GM12864 (cell line): ENCODE data around the gene CELF1.
A peak's percentile ranks its signal among the peaks of the same experiment; 100 is the strongest.
"Not testable (repeated sequence)": the region's sequence is repeated elsewhere in the genome, so short reads cannot be mapped to it uniquely, and the experiment has no call there.

Experiments
- DNase-seq: peaks from one replicate; pipeline ENCODE4 v3.0.0-alpha.2; 2011; ENCODE audit warnings: low read depth
- H3K4me3 ChIP-seq: 2 replicates; pipeline ENCODE4 v1.5.1; 2011; ENCODE audit warnings: mild to moderate bottlenecking, low read depth, low read length, control low read depth
- CTCF ChIP-seq: IDR thresholded peaks from 2 replicates; pipeline ENCODE4 v1.5.1; 2011; ENCODE audit warnings: low read depth, mild to moderate bottlenecking, moderate library complexity, low read length, control low read depth, inconsistent platforms; ENCODE audit errors: missing control alignments

Gene CELF1

GRCh38 chr11:47466201-47466600 is 86.7 kb downstream of the CELF1 start:
- no peak for DNase-seq
- TF ChIP-seq CTCF: no peak
- no peak overlapping the region for H3K4me3 ChIP-seq

- no peak for DNase-seq
- TF ChIP-seq CTCF: no peak
- H3K4me3 ChIP-seq: no peak overlapping the region
Measured at GRCh38 chr11:47464483-47464882, 88.4 kb downstream of the CELF1 start.

- H3K4me3 ChIP-seq: no peak overlapping the region
- DNase-seq: no peak
- no peak for TF ChIP-seq CTCF
Measured at GRCh38 chr11:47461876-47462275, 91.1 kb downstream of the CELF1 start.

GRCh38 chr11:47460571-47461235 is 92.2 kb downstream of the CELF1 start:
- H3K4me3 ChIP-seq: no peak overlapping the region
- no peak for TF ChIP-seq CTCF
- DNase-seq: no peak

- peak; percentile 82 for TF ChIP-seq CTCF
- peak; percentile 61 for DNase-seq
- H3K4me3 ChIP-seq: not testable (repeated sequence)
Measured at GRCh38 chr11:47454258-47454671, 98.7 kb downstream of the CELF1 start.

GRCh38 chr11:47453365-47453764 is 99.6 kb downstream of the CELF1 start:
- no peak for DNase-seq
- TF ChIP-seq CTCF: no peak
- H3K4me3 ChIP-seq: no peak overlapping the region

- DNase-seq: no peak
- no peak overlapping the region for H3K4me3 ChIP-seq
- no peak for TF ChIP-seq CTCF
Measured at GRCh38 chr11:47451990-47452389, 100.9 kb downstream of the CELF1 start.
